GM23338 (cell line): ENCODE data around the gene CRMP1. TPM values are rescaled to one million over a fixed set of nuclear protein-coding genes. Genes with fewer than 3 reads are reported as not detected.

ENCODE experiments used
- ATAC-seq: fragments of 200-7000 bp; cut with Tn5 transposase; 3 replicates; pipeline ENCODE4 v1.9.1; 2020
- DNase-seq: peaks from one replicate; pipeline ENCODE4 v3.0.0-alpha.2; 2015; ENCODE audit warnings: low spot score
- H2AFZ ChIP-seq: fragments of 200-600 bp; sonication (generic); 2 replicates; pipeline ENCODE4 v1.8.0; 2016; ENCODE audit warnings: antibody characterized with exemption, mild to moderate bottlenecking, moderate library complexity
- H3F3A ChIP-seq: fragments of 200-600 bp; sonication (generic); replicated peaks from 2 replicates; pipeline ENCODE4 v1.8.0; 2017; ENCODE audit warnings: antibody characterized with exemption, mixed run types, low read depth
- H3K27ac ChIP-seq: fragments of 200-600 bp; sonication (generic); 2 replicates; pipeline ENCODE4 v1.6.1; 2016; ENCODE audit warnings: low read depth
- H3K27me3 ChIP-seq: fragments of 200-600 bp; sonication (generic); 2 replicates; pipeline ENCODE4 v1.8.0; 2016; ENCODE audit warnings: mild to moderate bottlenecking, mixed run types, moderate library complexity; ENCODE audit not compliant: insufficient read depth
- H3K36me3 ChIP-seq: fragments of 200-600 bp; sonication (generic); 2 replicates; pipeline ENCODE4 v1.8.0; 2016; ENCODE audit warnings: mild to moderate bottlenecking; ENCODE audit not compliant: insufficient read depth
- H3K4me1 ChIP-seq: fragments of 200-600 bp; sonication (generic); 2 replicates; pipeline ENCODE4 v1.8.0; 2016; ENCODE audit warnings: mild to moderate bottlenecking, moderate library complexity; ENCODE audit not compliant: insufficient read depth
- H3K4me2 ChIP-seq: fragments of 200-600 bp; sonication (generic); 2 replicates; pipeline ENCODE4 v1.7.1; 2017; ENCODE audit warnings: mixed run types
- H3K4me3 ChIP-seq: fragments of 200-600 bp; sonication (generic); 2 replicates; pipeline ENCODE4 v1.6.1; 2016; ENCODE audit warnings: mixed run types
- H3K79me2 ChIP-seq: fragments of 200-600 bp; sonication (generic); replicated peaks from 2 replicates; pipeline ENCODE4 v1.8.0; 2017; ENCODE audit warnings: mild to moderate bottlenecking; ENCODE audit not compliant: insufficient read depth
- H3K9me2 ChIP-seq: fragments of 200-600 bp; sonication (generic); 2 replicates; pipeline ENCODE4 v1.8.0; 2017; ENCODE audit not compliant: insufficient read depth
- H4K20me1 ChIP-seq: fragments of 200-600 bp; sonication (generic); replicated peaks from 2 replicates; pipeline ENCODE4 v1.8.0; 2017; ENCODE audit warnings: mild to moderate bottlenecking; ENCODE audit not compliant: insufficient read depth
- H3K27ac Mint-ChIP-seq: 2 replicates; pipeline ENCODE4 v1.8.0; 2020; ENCODE audit warnings: inconsistent platforms, mild to moderate bottlenecking, moderate library complexity, mixed read lengths
- H3K27me3 Mint-ChIP-seq: 3 replicates; pipeline ENCODE4 v1.8.0; 2022; ENCODE audit warnings: low read depth, mild to moderate bottlenecking, moderate library complexity, mixed read lengths, inconsistent platforms; ENCODE audit not compliant: insufficient read depth, poor library complexity
- H3K36me3 Mint-ChIP-seq: 3 replicates; pipeline ENCODE4 v1.8.0; 2021; ENCODE audit warnings: low read depth, mild to moderate bottlenecking, inconsistent platforms, moderate library complexity, mixed read lengths
- H3K4me1 Mint-ChIP-seq: 3 replicates; pipeline ENCODE4 v1.8.0; 2020; ENCODE audit warnings: mild to moderate bottlenecking, inconsistent platforms, mixed read lengths
- H3K4me3 Mint-ChIP-seq: 3 replicates; pipeline ENCODE4 v1.8.0; 2021; ENCODE audit warnings: moderate library complexity, mild to moderate bottlenecking, inconsistent platforms, mixed read lengths
- H3K9me3 Mint-ChIP-seq: 3 replicates; pipeline ENCODE4 v1.8.0; 2020; ENCODE audit warnings: moderate library complexity, mild to moderate bottlenecking, inconsistent platforms, mixed read lengths
- CREB1 ChIP-seq: fragments of 250-450 bp; sonication (Bioruptor Pico); IDR thresholded peaks from 2 replicates; pipeline ENCODE4 v1.5.0; 2020; ENCODE audit warnings: low read depth, mild to moderate bottlenecking, moderate library complexity
- CTCF ChIP-seq, 2 experiments: fragments of 200-600 bp in 1 of 2; sonication (generic) in 1 of 2; conservative IDR thresholded peaks; 2 replicates each; pipeline versions ENCODE4 v1.5.1 to v1.6.1; 2016 to 2017; ENCODE audit warnings: antibody characterized with exemption in 2 of 2, low read depth in 2 of 2, mild to moderate bottlenecking in 2 of 2, moderate library complexity in 1 of 2
- ETS1 ChIP-seq: IDR thresholded peaks from 2 replicates; pipeline ENCODE4 v1.6.1; 2016; ENCODE audit warnings: antibody characterized with exemption
- EZH2 ChIP-seq: fragments of 200-600 bp; sonication (generic); IDR thresholded peaks from one replicate; pipeline ENCODE4 v1.8.0; 2017; ENCODE audit warnings: antibody characterized with exemption, mild to moderate bottlenecking, low read depth; ENCODE audit not compliant: unreplicated experiment
- EZH2phosphoT487 ChIP-seq: fragments of 200-600 bp; sonication (generic); IDR thresholded peaks from one replicate; pipeline ENCODE4 v1.8.1; 2018; ENCODE audit warnings: antibody characterized with exemption; ENCODE audit not compliant: unreplicated experiment
- JUNB ChIP-seq: IDR thresholded peaks from one replicate; pipeline ENCODE4 v1.6.1; 2016; ENCODE audit warnings: antibody characterized with exemption; ENCODE audit not compliant: unreplicated experiment
- NANOG ChIP-seq: IDR thresholded peaks from 2 replicates; pipeline ENCODE4 v1.6.1; 2016; ENCODE audit warnings: antibody characterized with exemption, borderline replicate concordance
- POLR2AphosphoS5 ChIP-seq: IDR thresholded peaks from 2 replicates; pipeline ENCODE4 v1.6.1; 2016; ENCODE audit warnings: antibody characterized with exemption, low read depth
- REST ChIP-seq: IDR thresholded peaks from one replicate; pipeline ENCODE4 v1.6.1; 2018; ENCODE audit warnings: antibody characterized with exemption; ENCODE audit not compliant: unreplicated experiment
- STAT1 ChIP-seq: IDR thresholded peaks from one replicate; pipeline ENCODE4 v1.6.1; 2016; ENCODE audit warnings: antibody characterized with exemption; ENCODE audit not compliant: unreplicated experiment
- ZNF114 ChIP-seq: fragments of 250-450 bp; sonication (Bioruptor Pico); IDR thresholded peaks from 2 replicates; pipeline ENCODE4 v1.5.0; 2020; ENCODE audit warnings: mild to moderate bottlenecking, moderate library complexity
- ZNF331 ChIP-seq: fragments of 250-450 bp; sonication (Bioruptor Pico); IDR thresholded peaks from 2 replicates; pipeline ENCODE4 v1.5.0; 2020; ENCODE audit warnings: low read depth, mild to moderate bottlenecking, moderate library complexity
- ZNF462 ChIP-seq: fragments of 250-450 bp; sonication (Bioruptor Pico); IDR thresholded peaks from 2 replicates; pipeline ENCODE4 v1.5.0; 2020; ENCODE audit warnings: mild to moderate bottlenecking, moderate library complexity
- polyA plus RNA-seq: library from polyadenylated mRNA; unstranded; fragments of >200 nt; fragmentation: Nextera tagmentation; extraction: Ambion mirVana; gene quantifications from 2 replicates; pipeline ENCODE4 v1.2.1, GENCODE V29; 2016
- total RNA-seq: library from RNA; depleted of rRNA; stranded (reverse); fragments of >200 nt; shearing (Covaris generic); gene quantifications from 2 replicates; pipeline ENCODE4 v1.2.3, GENCODE V29; 2014

CRMP1 gene
- total and polyA plus RNA-seq, 2 experiments from 2014 or later = 52.7 to 146 TPM

- Histone ChIP-seq H3K27ac (no peak overlapping the region), H4K20me1 (no peaks in the 10 kb centered on the region), H3K4me1 (no peaks in the 10 kb centered on the region), H3K4me2 (no peak overlapping the region), H3K36me3 (0 out of 2 replicates have a peak, but pooled peaks cover 3% of the 10 kb centered on the region), H3K9me2 (no peaks in the 10 kb centered on the region), H3K4me3 (no peak overlapping the region), H2AFZ (no peak overlapping the region), H3F3A (no peaks in the 10 kb centered on the region), H3K79me2 (no peaks in the 10 kb centered on the region), H3K27me3 (no peaks in the 10 kb centered on the region)
- ATAC-seq = no peak
- Mint-ChIP-seq H3K9me3 (no peaks in the 10 kb centered on the region), H3K27ac (no peak overlapping the region), H3K36me3 (peaks cover 54% of the 10 kb centered on the region), H3K4me1 (no peaks in the 10 kb centered on the region), H3K4me3 (no peak overlapping the region), H3K27me3 (peaks cover 2% of the 10 kb centered on the region)
- no peak for DNase-seq
- TF ChIP-seq JUNB (no peak), CREB1 (no peak), CTCF (conservative IDR thresholded peaks at IDR 0.05; ENCODE audit: low read depth in 2 of 2) (no peak), ZNF462 (CRISPR knock-in tag) (no peak), ZNF114 (CRISPR knock-in tag) (no peak), REST (no peak), STAT1 (no peak), ETS1 (no peak), EZH2 (no peak), NANOG (no peak), ZNF331 (CRISPR knock-in tag) (no peak), EZH2phosphoT487 (no peak), POLR2AphosphoS5 (no peak)
These were observed 84.7 kb downstream of the CRMP1 start for GRCh38 chr4:5808081-5808741.
